HG03439 (cell line): ENCODE measurements around the gene RNF207.

Source experiments
- ATAC-seq: cut with Tn5 transposase; IDR thresholded peaks from one replicate; pipeline ENCODE4 v1.9.1; 2021; ENCODE audit warnings: mild to moderate bottlenecking, moderate library complexity; ENCODE audit not compliant: unreplicated experiment

RNF207 gene

GRCh38 chr1:6266641-6267040, 60.7 kb downstream of the RNF207 start:
- ATAC-seq: no peak

- ATAC-seq: no peak
Observed at GRCh38 chr1:6267686-6268322, 61.9 kb downstream of the RNF207 start.

- no peak for ATAC-seq
Observed at GRCh38 chr1:6268415-6268814, 62.5 kb downstream of the RNF207 start.

- no peak for ATAC-seq
Observed at GRCh38 chr1:6269296-6269695, 63.4 kb downstream of the RNF207 start.

GRCh38 chr1:6269720-6270400, 63.9 kb downstream of the RNF207 start:
- ATAC-seq: no peak

GRCh38 chr1:6270401-6270800, 64.5 kb downstream of the RNF207 start:
- ATAC-seq: no peak
